ENCODE results near the gene TAF1A. TPM values are rescaled to one million over a fixed set of nuclear protein-coding genes. Genes with fewer than 3 reads are reported as not detected.

Gene TAF1A
- total RNA-seq, 2 experiments from 2014 or later: 9.1 to 10.0 TPM

DNA sequence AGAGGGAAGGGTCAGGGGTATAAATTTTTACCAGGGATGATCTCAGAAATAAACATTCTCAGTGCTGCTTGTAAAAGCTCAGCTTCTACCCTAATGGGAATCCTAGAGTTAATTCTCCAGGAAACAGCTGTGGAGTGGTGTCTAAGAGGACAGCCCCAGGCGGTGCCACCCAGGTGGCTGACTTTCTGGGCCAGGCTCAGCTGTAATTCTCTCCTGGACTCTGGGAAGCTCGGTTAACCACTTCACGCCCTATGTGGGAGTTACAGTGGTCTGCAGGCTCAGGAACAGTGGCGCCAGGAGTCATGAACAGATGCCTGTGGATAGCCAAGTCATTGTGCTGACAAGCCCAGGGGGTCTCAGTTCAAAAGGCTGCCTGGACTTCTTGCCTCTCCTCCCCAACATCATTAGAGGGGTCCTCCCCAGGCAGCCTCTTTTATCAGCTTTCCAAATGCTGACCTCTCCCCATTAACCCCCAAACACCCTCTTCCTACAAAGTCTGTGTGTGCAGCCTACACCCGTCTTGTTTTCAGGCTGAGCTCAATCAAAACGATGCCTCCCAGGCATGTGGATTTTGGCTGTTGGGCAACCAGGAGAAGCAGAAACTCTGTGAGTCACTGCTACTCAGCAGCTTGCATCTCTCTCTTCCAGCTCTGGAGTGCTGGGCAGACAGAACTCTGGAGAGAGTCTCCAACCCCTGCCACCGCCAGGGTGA is 43.0 kb downstream of the TAF1A start:
- ChIA-PET POLR2A (no interaction called here), CTCF (no interaction called here)
- Mint-ChIP-seq H3K4me3 (no peak overlapping the region), H3K9me3 (no peaks in the 10 kb centered on the region), H3K4me1 (no peaks in the 10 kb centered on the region), H3K27me3 (peaks cover 10% of the 10 kb centered on the region), H3K27ac (no peak overlapping the region), H3K36me3 (ENCODE audit: low read depth) (no peaks in the 10 kb centered on the region)
- no peak for DNase-seq

DNA sequence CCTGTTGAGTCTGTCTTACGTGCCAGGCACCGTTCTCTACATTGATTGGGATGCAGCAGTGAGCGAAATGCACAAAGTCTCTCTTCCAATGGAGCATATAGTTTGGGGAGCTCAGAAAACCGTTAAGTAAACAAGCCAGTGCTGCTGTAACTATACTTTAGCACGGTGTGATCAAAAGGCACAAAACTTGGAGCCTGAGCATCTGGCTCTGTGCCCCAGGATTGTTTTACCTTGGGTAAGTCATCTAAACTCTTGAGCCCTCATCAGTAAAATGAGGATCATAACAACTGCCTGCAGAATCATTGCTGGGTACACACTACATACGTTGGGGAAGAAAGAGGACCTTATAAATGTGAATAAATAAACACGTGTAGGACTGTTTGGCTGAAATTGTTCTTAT is 43.6 kb downstream of the TAF1A start:
- H3K4me3 Mint-ChIP-seq: no peak overlapping the region
- H3K9me3 Mint-ChIP-seq: no peaks in the 10 kb centered on the region
- ChIA-PET POLR2A (no interaction called here), CTCF (no interaction called here)
- no peaks in the 10 kb centered on the region for H3K36me3 Mint-ChIP-seq (ENCODE audit: low read depth)
- no peak overlapping the region for H3K27ac Mint-ChIP-seq
- DNase-seq: no peak
- H3K4me1 Mint-ChIP-seq: no peaks in the 10 kb centered on the region
- H3K27me3 Mint-ChIP-seq: peaks cover 10% of the 10 kb centered on the region

DNA sequence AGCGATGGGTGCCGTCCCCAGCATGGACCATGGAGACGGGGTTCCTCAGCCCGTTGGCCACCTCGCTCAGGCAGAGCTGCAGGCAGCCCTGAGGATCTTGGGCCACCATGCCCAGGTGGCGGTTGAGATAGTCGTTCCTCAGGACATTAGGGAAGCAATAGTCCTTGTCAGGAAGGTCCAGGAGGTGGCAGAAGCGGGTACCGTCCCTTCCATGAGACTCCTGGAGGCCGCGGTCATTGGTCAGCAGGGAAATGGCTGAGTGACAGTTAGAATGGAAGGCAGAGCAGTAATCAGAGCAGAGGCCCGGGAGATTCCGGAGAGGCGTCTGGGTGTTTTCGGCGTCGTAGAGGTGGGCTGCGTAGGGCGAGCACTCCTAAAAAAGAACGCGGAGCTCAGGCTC is 45.9 kb downstream of the TAF1A start:
- H3K4me1 Mint-ChIP-seq: no peaks in the 10 kb centered on the region
- H3K27ac Mint-ChIP-seq: no peak overlapping the region
- H3K9me3 Mint-ChIP-seq: no peaks in the 10 kb centered on the region
- ChIA-PET POLR2A (no interaction called here), CTCF (no interaction called here)
- no peak for DNase-seq
- H3K4me3 Mint-ChIP-seq: no peak overlapping the region
- no peaks in the 10 kb centered on the region for H3K36me3 Mint-ChIP-seq (ENCODE audit: low read depth)
- peaks cover 10% of the 10 kb centered on the region for H3K27me3 Mint-ChIP-seq

DNA sequence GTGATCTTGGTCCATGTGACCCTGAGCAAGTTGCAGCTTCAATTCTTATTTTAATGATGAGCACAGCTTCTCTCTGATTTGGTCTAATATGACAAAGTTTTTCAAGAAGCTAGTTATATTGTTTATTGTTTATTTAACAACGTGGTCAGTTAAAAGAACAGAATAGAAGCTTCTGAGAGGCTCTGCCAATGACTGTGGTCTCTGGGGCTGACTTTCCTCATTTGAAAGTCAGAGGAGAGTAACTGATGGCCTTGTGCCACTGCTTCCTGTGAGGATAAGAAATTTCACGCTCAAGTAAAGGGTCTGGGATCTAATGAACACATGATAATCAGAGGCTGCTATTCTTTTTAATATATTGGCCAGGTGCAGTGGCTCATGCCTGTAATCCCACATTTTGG is 49.1 kb downstream of the TAF1A start:
- Mint-ChIP-seq H3K4me1 (no peaks in the 10 kb centered on the region), H3K27me3 (peaks cover 5% of the 10 kb centered on the region), H3K9me3 (no peaks in the 10 kb centered on the region), H3K4me3 (no peak overlapping the region), H3K36me3 (ENCODE audit: low read depth) (no peaks in the 10 kb centered on the region), H3K27ac (no peak overlapping the region)
- CTCF ChIA-PET: no interaction called here
- POLR2A ChIA-PET: no interaction called here
- no peak for DNase-seq

DNA sequence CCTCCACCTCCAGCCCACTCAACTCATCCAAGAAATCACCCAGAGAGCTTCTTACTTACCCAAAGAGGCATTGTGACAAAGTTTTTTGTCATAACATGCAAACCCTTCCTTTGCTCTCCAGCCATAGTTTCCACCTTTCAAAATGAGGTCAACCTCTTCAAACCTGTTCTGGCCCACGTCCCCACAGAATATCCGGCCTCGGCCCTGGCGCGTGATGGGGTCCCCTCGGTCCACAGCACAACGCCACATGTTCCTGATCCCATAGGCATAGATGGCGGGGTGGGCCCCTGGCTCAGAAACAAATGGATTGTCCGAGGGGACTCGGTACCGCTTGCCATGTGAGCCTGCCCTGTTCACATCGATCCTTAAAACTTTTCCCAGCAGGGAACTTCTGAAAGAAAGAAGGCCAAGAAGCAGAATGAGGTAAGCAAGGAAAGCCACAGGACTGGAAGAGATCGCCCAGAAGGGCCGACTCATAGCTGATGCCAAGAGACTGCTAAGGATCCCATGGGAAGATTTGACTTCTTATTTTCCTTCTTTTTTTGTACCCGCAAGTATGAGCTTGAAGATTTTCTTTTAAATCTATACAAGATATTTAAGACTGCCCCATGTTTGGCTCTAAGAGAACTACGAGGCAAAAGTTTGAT is 49.7 kb downstream of the TAF1A start:
- no peak for DNase-seq
- no peaks in the 10 kb centered on the region for H3K9me3 Mint-ChIP-seq
- no peaks in the 10 kb centered on the region for H3K36me3 Mint-ChIP-seq (ENCODE audit: low read depth)
- no peaks in the 10 kb centered on the region for H3K4me1 Mint-ChIP-seq
- H3K27ac Mint-ChIP-seq: no peak overlapping the region
- H3K27me3 Mint-ChIP-seq: peaks cover 4% of the 10 kb centered on the region
- ChIA-PET CTCF (no interaction called here), POLR2A (no interaction called here)
- no peak overlapping the region for H3K4me3 Mint-ChIP-seq

DNA sequence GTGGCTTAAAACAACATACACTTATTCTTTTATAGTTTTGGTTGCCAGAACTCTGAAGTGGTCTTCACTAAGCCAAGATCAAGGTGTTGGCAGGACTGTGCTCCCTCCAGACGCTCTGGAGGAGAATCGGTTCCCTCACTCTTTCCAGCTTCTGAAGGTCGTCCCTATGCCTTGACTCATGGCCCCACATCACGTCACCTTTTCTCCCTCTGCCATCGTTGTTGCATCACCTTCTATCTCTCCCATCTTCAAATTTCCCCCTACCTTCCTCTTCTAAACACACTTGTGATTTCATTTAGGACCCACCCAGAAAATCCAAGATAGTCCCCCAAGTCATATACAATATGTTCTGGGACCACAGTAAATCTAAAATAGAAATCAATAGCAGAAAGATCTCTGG is 54.3 kb downstream of the TAF1A start:
- peaks cover 4% of the 10 kb centered on the region for H3K27me3 Mint-ChIP-seq
- ChIA-PET CTCF (no interaction called here), POLR2A (no interaction called here)
- H3K36me3 Mint-ChIP-seq (ENCODE audit: low read depth): no peaks in the 10 kb centered on the region
- H3K4me1 Mint-ChIP-seq: no peaks in the 10 kb centered on the region
- no peak for DNase-seq
- H3K4me3 Mint-ChIP-seq: no peak overlapping the region
- no peaks in the 10 kb centered on the region for H3K9me3 Mint-ChIP-seq
- H3K27ac Mint-ChIP-seq: no peak overlapping the region

DNA sequence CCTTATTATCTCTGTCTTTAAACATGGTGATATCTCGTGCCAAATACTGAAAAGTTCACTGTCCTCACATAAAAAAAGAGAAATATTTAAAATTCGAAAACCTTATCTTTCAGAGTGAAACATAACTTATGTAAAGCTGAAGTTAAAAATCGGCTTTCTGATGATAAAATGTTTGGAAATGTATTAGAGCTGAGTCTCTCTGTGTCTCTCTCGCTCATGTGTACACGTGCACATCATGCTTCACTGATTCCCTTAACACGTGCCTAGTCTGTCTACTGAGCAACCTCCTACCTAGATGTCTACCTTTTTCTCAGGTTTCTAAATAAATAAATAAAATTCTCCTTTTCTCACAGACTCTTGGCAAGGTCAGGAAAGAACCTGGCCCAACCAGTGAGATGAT is 58.9 kb downstream of the TAF1A start:
- CTCF ChIA-PET: no interaction called here
- Mint-ChIP-seq H3K9me3 (no peaks in the 10 kb centered on the region), H3K27me3 (peaks cover 7% of the 10 kb centered on the region), H3K36me3 (ENCODE audit: low read depth) (no peaks in the 10 kb centered on the region), H3K4me3 (no peak overlapping the region), H3K27ac (no peak overlapping the region), H3K4me1 (peaks cover 2% of the 10 kb centered on the region)
- no peak for DNase-seq
- POLR2A ChIA-PET: no interaction called here

DNA sequence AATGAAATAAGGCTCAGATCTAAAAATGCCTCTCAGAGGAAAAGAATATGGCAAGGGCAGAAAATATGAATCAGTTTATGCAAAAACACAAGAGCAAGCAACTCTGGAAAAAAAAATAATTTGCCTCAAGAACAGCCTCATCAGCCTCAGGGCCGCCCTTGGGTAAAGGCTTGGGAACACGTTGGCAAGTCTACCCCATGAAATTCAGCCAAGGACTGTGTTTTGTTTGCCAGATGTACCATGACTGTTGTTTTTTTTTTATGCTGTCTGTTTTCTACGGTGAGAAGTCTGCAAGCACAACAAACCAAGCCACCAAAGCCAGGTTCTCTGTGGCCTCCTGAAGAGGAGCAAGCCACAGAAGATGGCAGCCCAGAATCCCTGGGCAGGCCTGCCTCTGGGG is 59.8 kb downstream of the TAF1A start:
- Mint-ChIP-seq H3K4me1 (peaks cover 2% of the 10 kb centered on the region), H3K27me3 (peaks cover 4% of the 10 kb centered on the region), H3K9me3 (no peaks in the 10 kb centered on the region), H3K4me3 (no peak overlapping the region), H3K27ac (no peak overlapping the region), H3K36me3 (ENCODE audit: low read depth) (no peaks in the 10 kb centered on the region)
- POLR2A ChIA-PET: no interaction called here
- CTCF ChIA-PET: no interaction called here
- DNase-seq: no peak

DNA sequence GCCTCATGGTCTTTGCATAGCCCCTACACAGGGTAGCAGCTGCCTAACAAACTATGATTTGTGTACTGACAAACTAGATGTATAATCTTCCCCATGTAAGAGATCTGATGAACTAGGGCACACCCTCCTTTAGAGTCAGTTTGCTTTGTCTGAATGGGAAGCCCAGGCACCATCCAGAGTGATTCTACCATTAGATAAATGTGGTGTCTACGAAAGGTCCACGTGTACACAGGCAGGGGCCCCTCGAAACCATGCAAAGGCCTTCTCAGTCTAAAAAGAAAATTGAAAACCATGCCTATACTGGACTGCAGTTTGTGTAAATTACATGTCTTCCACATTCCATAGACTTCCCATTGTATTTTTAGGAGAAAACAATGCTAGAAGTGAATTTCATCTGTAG is 60.6 kb downstream of the TAF1A start:
- H3K4me1 Mint-ChIP-seq: peaks cover 2% of the 10 kb centered on the region
- peaks cover 4% of the 10 kb centered on the region for H3K27me3 Mint-ChIP-seq
- CTCF ChIA-PET: no interaction called here

DNA sequence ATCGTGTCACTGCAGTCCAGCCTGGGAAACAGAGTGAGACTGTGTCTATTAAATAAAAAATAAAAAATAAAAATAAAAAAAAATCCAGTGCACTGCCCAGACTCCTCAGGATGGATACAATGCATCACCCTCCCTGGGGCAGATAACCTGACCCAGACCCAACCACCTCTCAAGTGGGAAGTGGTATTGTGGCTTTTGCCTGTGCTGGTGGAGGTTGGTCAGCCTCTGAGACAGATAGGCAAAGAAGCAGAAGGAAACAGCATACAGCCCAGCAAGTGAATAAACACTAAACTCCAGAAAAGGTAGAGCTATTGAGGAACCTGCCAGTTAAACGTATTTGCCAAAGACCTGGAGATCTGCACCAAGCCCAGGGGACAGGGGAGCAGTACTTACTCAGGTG is 63.8 kb downstream of the TAF1A start:
- H3K36me3 Mint-ChIP-seq (ENCODE audit: low read depth): no peaks in the 10 kb centered on the region
- H3K4me3 Mint-ChIP-seq: no peak overlapping the region
- CTCF ChIA-PET: no interaction called here
- H3K9me3 Mint-ChIP-seq: no peaks in the 10 kb centered on the region
- peaks cover 3% of the 10 kb centered on the region for H3K27me3 Mint-ChIP-seq
- no peak overlapping the region for H3K27ac Mint-ChIP-seq
- DNase-seq: no peak
- POLR2A ChIA-PET: no interaction called here
- peaks cover 2% of the 10 kb centered on the region for H3K4me1 Mint-ChIP-seq

More for the DNA sequence above, 60.6 kb downstream of the TAF1A start:
- Mint-ChIP-seq H3K9me3 (no peaks in the 10 kb centered on the region), H3K4me3 (no peak overlapping the region), H3K27ac (no peak overlapping the region), H3K36me3 (ENCODE audit: low read depth) (no peaks in the 10 kb centered on the region)
- POLR2A ChIA-PET: interaction anchor here (0.7 kb wide), 1 partner anchor 19 kb away, joined by 3 read pairs; the partner anchor contains the start of gene HHIPL2
- DNase-seq: no peak

DNA sequence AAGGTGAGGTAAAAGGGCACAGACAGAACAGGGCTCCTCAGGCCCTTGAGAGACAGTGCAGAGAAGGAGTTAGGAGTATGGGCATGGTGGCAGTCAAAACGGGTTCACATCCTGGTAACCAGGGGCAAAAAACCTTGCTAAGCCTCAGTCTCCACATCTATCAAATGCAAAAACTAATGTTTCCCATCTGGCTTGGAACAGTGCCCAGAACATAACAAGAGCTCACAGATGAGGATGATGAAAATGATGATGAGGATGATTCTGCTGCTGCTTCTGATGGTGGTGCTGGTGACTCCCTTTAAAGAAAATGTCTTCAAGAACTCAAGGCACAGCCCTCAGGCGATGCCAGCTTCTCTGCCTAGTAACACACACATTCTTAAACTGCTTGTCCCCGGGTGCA is 65.9 kb downstream of the TAF1A start:
- Mint-ChIP-seq H3K27ac (no peak overlapping the region), H3K36me3 (ENCODE audit: low read depth) (no peaks in the 10 kb centered on the region), H3K9me3 (no peaks in the 10 kb centered on the region), H3K4me3 (no peak overlapping the region), H3K4me1 (peaks cover 2% of the 10 kb centered on the region), H3K27me3 (peaks cover 3% of the 10 kb centered on the region)
- POLR2A ChIA-PET: no interaction called here
- no peak for DNase-seq
- CTCF ChIA-PET: no interaction called here

DNA sequence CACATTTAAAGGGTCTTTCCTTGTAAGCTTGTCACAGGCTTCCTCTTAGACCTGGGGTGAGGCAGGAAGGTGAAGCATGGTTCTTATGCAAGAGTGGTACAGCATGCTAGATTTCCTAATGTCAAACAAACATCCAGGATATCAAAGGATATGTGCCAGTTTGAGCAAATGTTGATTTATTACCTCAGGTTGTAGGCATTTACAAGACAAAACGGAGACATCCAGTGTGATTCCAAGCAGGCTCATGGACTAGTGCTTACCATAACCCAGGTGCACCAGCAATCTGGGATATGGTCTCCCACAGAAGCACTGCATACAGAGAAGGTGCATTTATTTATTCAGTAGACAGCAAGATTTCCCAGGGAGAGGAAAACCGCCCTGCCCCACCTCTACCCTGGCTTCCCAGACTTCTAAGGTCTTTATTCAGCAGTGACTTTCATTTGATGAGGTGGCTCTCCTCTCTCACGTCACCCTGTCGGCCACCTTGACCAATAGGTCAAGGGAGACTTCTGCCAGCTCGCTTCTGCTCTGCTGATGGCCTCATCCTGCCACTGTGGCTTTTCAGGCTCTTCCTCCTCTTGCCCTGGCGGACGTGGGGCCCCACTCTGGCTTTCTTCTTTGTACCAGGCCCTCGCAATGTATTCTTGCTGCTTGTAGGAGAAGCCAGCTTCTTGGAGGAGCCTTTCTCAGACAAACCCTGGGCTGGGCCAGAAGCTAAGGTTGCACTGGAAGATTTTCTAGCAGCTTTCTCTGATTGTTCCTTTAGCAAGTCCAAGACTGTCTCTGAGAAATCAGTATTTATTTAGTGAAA is 67.4 kb downstream of the TAF1A start:
- H3K36me3 Mint-ChIP-seq (ENCODE audit: low read depth): no peaks in the 10 kb centered on the region
- H3K27me3 Mint-ChIP-seq: peaks cover under 1% of the 10 kb centered on the region
- ChIA-PET POLR2A (no interaction called here), CTCF (no interaction called here)
- no peak overlapping the region for H3K4me3 Mint-ChIP-seq
- H3K27ac Mint-ChIP-seq: no peak overlapping the region
- H3K4me1 Mint-ChIP-seq: peaks cover 2% of the 10 kb centered on the region
- no peak for DNase-seq
- no peaks in the 10 kb centered on the region for H3K9me3 Mint-ChIP-seq

DNA sequence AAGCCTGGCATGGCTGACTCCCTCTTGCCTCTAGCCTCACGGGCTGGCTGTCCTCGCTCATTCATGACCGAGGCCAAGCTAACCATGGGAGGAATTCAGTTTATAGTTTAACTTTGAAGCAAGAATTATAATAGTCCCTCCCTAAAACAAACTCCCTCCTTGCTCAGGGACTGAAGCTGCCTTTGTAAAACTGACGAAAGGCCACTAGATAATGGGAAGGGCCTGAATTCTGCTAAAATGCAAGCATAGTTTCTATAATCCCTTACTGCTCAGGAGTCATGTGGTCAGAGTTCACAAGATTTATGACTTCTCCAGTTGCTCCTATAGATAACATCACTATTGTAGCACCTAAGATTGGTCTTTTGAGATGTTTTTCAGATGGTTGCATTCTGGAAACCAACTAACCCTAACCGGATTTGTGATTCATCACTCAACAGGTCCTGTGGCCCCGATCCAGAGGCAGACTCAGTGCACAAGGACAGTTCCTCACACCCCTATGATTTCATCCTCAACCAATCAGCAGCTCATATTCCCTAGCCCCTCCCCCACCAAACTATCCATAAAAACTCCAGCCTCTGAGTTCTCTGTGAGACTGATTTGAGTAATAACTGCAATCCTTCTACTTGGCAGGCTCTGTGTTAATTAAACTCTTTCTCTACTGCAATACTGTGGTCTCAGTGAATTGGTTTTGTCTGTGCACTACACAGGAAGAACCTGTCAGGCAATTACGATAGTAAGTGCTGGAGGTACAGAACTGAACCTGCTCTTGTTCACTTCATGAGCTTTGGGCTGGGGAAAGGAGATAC is 68.2 kb downstream of the TAF1A start:
- POLR2A ChIA-PET: no interaction called here
- Mint-ChIP-seq H3K27me3 (no peaks in the 10 kb centered on the region), H3K9me3 (no peaks in the 10 kb centered on the region), H3K4me1 (peaks cover 2% of the 10 kb centered on the region), H3K27ac (no peak overlapping the region), H3K4me3 (no peak overlapping the region), H3K36me3 (ENCODE audit: low read depth) (no peaks in the 10 kb centered on the region)
- CTCF ChIA-PET: no interaction called here
- no peak for DNase-seq

Measured in activated CD4-positive, alpha-beta memory T cell treated with anti-CD3 and anti-CD28 coated beads, Interleukin-2, amount 10 ng/mL, durations not matched to agents 7 days and 5 days (primary cell).